ENCODE data around the gene ATG5.
"Not testable (repeated sequence)": the region's sequence is repeated elsewhere in the genome, so short reads cannot be mapped to it uniquely, and the experiment has no call there.

The ATG5 gene

GRCh38 chr6:106256201-106256968 lies 69.2 kb downstream of the ATG5 start:
- DNase-seq: no peak

- DNase-seq: no peak
Measured at GRCh38 chr6:106255306-106255705, 70.3 kb downstream of the ATG5 start.

GRCh38 chr6:106254636-106255035 lies 70.9 kb downstream of the ATG5 start:
- no peak for DNase-seq

GRCh38 chr6:106253731-106254130 lies 71.8 kb downstream of the ATG5 start:
- no peak for DNase-seq

- DNase-seq: no peak
Measured at GRCh38 chr6:106253172-106253571, 72.4 kb downstream of the ATG5 start.

- no peak for DNase-seq
Measured at GRCh38 chr6:106252687-106253086, 72.9 kb downstream of the ATG5 start.

- DNase-seq: not testable (repeated sequence)
Measured at GRCh38 chr6:106251531-106252255, 73.9 kb downstream of the ATG5 start.

GRCh38 chr6:106250953-106251352 lies 74.6 kb downstream of the ATG5 start:
- no peak for DNase-seq

GRCh38 chr6:106249658-106250057 lies 75.9 kb downstream of the ATG5 start:
- no peak for DNase-seq

GRCh38 chr6:106247733-106248132 lies 77.8 kb downstream of the ATG5 start:
- DNase-seq: no peak

- DNase-seq: no peak
Measured at GRCh38 chr6:106247293-106247692, 78.3 kb downstream of the ATG5 start.

GRCh38 chr6:106244931-106245330 lies 80.6 kb downstream of the ATG5 start:
- DNase-seq: no peak

- no peak for DNase-seq
Measured at GRCh38 chr6:106244521-106244920, 81.0 kb downstream of the ATG5 start.

- DNase-seq: no peak
Measured at GRCh38 chr6:106243261-106243660, 82.3 kb downstream of the ATG5 start.

GRCh38 chr6:106241498-106241897 lies 84.1 kb downstream of the ATG5 start:
- no peak for DNase-seq

- no peak for DNase-seq
Measured at GRCh38 chr6:106237286-106237685, 88.3 kb downstream of the ATG5 start.

GRCh38 chr6:106229876-106230445 lies 95.6 kb downstream of the ATG5 start:
- not testable (repeated sequence) for DNase-seq

GRCh38 chr6:106227612-106228507 lies 97.7 kb downstream of the ATG5 start:
- DNase-seq: no peak

GRCh38 chr6:106226676-106227075 lies 98.9 kb downstream of the ATG5 start:
- DNase-seq: no peak

GRCh38 chr6:106225581-106225980 lies 100.0 kb downstream of the ATG5 start:
- no peak for DNase-seq

GRCh38 chr6:106223300-106223930 lies 102.1 kb downstream of the ATG5 start:
- peak in 2 of 4 experiments; percentile 36 to 42 for DNase-seq

GRCh38 chr6:106220485-106220884 lies 105.1 kb downstream of the ATG5 start:
- DNase-seq: no peak
